GM18909 (cell line): Measurements from ENCODE around the gene CLIC5.
A peak's percentile ranks its signal among the peaks of the same experiment; 100 is the strongest.

Experiments used
- ATAC-seq: cut with Tn5 transposase; IDR thresholded peaks from one replicate; pipeline ENCODE4 v1.9.1; 2021; ENCODE audit warnings: mild to moderate bottlenecking; ENCODE audit not compliant: unreplicated experiment, poor library complexity

CLIC5 gene

DNA sequence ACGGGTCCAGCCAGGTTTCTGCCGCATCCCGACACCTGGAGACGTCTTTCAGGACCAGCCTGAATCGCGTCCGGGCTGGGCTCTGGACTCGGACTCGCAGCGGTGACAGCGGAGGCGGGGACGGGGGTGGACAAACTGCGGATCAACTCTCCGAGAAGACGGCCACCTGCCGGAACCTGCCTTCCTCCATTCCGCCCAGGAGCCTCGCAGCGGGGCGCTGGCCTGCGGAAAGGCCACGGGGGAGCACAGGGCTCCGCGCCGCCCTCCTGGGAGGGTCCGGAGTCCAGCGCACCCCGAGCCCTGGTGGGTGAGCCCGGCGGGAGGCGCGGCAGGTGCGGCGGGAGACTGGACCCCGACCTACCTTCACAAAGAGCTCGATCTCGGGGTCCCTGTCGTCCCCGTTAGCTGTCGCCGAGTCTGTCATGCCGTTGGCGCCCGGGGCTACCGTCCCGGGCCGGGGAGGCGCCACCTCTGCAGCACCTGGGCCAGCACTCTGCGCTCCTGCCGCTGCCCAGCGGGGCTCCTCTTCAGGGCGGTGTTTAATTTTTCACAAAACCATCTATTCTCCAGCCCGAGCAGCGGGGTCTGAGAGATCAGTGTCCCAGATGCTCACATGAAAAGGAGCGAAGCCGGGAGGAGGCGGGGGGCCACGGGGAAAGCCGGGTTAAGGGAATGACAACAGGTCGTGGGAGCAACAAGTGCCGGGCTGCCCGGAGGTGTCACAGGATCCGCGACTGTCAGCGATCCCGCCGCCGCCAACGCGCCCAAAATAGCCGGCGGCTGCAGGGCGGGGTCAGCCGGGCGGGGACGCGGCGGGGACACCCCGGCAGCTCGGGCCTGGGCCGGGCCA is at the start of gene CLIC5:
CLIC5 (minus strand) TSS at position 742 of the 850 bp plus-strand sequence; CDS start at position 424, 318 bp downstream.
- ATAC-seq = no peak

- no peak for ATAC-seq
These were observed 47.3 kb upstream of the CLIC5 start for GRCh38 chr6:46062991-46063390.

GRCh38 chr6:46062312-46062711 is 46.7 kb upstream of the CLIC5 start:
- no peak for ATAC-seq

DNA sequence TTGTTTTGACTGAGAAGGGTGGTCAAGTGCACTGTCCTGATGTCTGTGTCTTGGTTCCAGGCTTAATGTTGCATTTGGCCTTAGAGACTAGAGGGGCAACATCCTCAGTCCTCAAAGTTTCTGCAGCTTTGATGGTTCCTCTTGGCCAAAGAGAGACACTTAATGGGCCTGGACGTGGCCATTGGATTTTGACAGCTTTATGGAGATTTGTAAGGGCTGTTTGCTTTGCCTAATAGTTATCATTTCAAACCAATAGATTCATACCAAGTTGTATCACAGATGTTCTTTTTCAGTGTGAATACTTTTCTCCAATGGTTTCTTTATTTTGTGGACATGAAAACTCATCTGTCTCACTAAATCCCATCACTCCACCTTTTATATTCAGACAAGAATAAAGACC is 45.8 kb upstream of the CLIC5 start:
- ATAC-seq = no peak

DNA sequence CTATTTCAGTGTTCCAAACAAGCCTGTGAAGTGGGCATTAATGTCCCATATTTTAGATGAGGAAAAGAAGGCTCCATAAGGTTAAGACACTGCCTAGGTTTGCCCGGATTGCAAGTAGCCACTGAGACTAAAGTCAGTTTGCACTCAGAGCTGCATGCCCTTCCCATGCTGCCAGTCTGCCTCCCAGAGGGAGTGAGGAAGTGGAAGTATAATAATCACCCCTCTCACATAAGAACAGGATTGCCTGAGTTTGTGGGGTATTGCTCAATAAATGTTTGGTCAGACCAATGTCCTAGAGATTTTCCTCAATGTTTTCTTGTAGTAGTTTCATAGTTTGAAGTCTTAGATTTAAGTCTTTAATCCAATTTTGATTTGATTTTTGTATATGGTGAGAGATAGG is 43.9 kb upstream of the CLIC5 start:
- no peak for ATAC-seq

DNA sequence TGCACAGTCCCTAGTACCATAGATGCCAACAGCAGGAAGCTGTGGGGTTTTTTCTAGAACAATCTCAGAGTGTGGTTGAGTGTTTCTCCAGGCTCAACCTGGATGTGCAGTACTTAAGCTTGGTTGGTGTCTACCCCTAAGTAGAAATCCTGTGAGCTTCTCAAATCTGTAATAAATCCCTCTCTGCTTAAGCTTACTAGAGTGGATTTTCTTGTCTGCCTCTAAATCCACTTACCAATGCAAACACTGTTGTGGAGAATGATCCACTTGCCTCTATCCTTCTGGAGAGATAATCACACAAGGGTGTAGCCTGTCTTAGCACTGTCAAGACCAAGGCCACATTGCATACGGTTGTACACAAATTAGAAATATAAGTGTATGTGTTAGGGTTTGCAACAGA is 43.3 kb upstream of the CLIC5 start:
- ATAC-seq = no peak

GRCh38 chr6:46057792-46058191 is 42.1 kb upstream of the CLIC5 start:
- ATAC-seq = no peak

DNA sequence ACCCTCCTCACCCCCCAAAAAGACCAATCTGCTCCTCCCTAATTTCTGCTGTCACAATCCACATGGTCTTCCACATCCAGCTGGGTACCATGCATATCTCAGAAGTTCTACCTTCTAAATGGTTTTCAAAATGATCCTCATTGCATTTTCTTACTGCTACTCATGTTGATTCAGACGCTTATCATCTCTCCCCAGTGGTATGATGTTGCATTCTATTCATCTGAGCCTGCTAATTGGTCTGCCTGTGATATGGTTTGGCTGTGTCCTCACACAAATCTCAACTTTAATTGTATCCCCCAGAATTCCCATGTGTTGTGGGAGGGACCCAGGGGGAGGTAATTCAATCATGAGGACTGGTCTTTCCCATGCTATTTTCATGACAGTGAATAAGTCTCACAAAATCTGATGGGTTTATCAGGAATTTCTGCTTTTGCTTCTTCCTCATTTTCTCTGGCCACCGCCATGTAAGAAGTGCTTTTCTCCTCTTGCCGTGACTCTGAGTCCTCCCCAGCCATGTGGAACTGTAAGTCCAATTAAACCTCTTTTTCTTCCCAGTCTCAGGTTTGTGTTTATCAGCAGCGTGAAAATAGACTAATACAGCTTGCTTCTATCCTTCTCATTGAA is 41.4 kb upstream of the CLIC5 start:
- no peak for ATAC-seq

GRCh38 chr6:46054516-46054915 is 38.9 kb upstream of the CLIC5 start:
- no peak for ATAC-seq

GRCh38 chr6:46053039-46053933 is 37.6 kb upstream of the CLIC5 start:
- no peak for ATAC-seq

DNA sequence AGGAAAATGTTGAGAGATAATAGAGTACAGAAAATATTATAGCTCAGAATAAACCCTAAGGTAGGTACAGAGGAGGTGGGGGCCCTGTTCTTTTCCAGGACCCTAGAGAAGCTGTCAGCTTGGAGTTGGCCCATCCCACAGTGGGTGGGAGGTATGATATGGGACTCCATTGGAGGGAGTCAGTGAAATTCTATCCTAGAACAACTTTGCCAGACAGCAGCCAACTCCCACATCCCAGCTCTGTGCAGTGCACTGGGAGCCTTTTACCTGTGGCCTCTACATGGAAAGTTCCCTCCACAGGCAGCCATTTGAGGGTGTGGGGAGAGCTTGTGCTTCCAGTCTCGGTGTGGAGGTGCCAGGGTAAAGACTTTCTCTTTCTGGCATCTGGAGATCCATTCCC is 36.8 kb upstream of the CLIC5 start:
- no peak for ATAC-seq

DNA sequence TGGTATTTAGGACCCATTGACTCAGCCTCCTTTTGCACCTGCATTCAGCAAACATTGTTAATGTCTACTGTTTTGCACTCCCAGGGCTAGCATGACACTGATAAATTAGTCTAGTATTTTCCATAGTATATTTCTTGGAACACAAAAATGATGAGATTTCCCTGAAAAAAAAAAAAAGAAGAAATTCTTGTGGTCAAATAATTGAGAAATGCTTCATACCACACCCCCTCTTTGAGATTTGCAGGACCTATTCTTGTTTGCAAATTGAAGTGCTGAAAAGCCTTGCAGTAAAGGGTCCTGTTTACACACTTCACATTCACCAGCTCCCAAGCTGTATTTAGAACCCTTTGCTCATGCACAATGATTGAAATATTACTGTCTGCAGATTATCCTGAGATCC is 36.3 kb upstream of the CLIC5 start:
- ATAC-seq = no peak

- no peak for ATAC-seq
These were observed 35.3 kb upstream of the CLIC5 start for GRCh38 chr6:46050845-46051405.

DNA sequence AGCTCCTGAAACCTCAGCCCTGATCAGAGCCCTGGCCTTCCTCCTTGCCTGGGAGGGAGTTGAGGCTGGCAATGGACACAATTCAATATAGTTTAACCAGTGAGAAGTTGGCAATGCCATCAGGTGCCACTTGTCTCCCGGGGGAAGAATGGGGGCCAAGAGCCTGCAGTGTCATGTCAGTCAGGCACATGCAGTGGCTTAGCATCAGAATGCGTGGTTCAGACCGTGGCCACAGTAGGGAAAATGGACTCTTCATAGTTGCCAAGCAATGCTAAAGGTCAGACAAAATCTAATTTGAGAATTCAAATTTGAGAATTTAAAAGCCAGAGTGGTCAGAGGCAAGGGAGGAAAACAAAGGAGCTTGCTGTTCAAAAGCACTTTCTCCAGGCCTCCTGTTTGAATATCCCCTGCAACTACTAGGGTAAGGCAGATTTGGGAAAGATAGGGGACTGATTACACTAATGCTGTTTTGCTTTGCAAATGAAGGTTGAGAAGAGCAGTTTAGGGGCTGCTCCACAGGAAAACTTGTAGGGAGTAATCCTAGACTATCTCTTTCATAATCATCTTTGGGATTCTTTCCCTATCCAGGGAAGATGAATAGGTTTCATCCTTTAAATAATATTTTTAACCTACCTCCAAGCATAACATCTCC is 33.1 kb upstream of the CLIC5 start:
- no peak for ATAC-seq

GRCh38 chr6:46046558-46047174 is 31.0 kb upstream of the CLIC5 start:
- no peak for ATAC-seq

GRCh38 chr6:46044881-46045617 is 29.4 kb upstream of the CLIC5 start:
- ATAC-seq = no peak

GRCh38 chr6:46042355-46042999 is 26.8 kb upstream of the CLIC5 start:
- ATAC-seq = peak; percentile 87

- ATAC-seq = no peak
These were observed 24.6 kb upstream of the CLIC5 start for GRCh38 chr6:46040288-46040687.
